Activated CD4-positive, alpha-beta T cell treated with anti-CD3 and anti-CD28 coated beads, Interleukin-10, Interleukin-2, amounts not matched to agents 100 ng/mL and 50 ng/mL, durations not matched to agents 16 hours and 8 hours (primary cell): ENCODE measurements around the gene GTPBP1.

Source experiments
- DNase-seq: peaks from one replicate; pipeline ENCODE4 v3.0.0-alpha.2; 2020

Gene GTPBP1

DNA sequence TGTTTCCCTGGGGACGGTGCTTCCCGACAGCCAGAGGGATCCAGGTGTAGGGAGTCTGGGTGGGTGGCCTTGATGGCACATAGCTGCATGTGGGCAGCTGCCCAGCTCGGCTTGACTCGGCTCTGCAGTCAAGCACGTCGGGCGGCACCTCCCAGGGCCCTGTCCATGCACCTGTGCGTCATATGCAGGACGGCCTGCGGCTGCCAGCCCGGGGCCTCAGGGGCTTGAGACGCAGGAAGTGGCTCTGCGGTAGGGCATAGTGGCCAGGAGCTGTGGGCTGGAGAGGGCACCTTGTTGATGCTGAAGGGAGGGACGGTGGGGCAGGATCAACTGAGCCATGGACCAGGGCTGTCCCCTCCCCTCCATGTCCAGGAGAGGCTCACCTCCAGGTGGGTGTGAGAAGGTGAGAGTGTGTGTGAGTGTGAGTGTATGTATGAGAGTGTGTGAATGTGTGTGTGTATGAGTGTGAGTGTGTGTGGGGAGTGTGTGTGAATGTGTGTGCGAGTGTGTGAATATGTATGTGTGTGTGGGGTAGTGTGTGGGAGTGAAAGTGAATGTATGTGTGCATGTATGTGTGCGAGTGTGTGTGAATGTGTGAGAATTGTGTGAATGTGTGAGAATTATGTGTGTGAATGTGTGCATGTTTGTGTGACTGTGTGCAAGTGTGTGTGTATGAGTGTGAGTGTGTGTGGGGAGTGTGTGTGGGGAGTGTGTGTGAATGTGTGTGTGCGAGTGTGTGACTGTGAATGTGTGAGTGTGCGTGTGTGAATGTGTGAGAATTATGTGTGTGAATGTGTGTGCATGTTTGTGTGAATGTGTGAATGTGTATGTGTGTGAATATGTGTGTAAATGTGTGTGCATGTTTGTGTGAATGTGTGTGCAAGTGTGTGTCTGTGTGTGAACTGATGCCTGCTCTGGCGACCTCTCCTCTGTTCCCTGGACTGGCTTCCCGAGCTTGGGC lies 55.7 kb downstream of the GTPBP1 start:
- no peak for DNase-seq

DNA sequence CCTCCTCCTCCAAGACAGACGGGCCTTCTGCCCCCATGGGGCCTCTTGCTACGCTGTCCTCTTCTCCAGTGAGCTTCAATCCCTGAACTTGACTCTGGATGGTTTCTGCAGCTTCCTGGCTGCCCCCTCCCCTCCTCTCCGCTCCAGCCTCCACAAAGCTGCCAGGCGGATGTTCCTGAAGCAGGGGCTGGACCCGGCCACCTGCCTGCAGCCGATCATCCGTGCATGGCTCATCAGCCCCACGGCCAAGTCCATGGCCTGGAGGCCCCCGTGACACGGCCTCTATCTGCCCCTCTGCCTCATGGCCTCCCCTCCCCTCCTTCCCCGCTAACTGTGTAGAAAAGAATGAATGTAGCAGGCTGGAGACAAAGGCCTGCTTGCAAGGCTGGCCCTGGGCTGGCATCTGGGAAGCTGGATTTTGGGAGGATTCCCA lies 56.8 kb downstream of the GTPBP1 start:
- DNase-seq: no peak

DNA sequence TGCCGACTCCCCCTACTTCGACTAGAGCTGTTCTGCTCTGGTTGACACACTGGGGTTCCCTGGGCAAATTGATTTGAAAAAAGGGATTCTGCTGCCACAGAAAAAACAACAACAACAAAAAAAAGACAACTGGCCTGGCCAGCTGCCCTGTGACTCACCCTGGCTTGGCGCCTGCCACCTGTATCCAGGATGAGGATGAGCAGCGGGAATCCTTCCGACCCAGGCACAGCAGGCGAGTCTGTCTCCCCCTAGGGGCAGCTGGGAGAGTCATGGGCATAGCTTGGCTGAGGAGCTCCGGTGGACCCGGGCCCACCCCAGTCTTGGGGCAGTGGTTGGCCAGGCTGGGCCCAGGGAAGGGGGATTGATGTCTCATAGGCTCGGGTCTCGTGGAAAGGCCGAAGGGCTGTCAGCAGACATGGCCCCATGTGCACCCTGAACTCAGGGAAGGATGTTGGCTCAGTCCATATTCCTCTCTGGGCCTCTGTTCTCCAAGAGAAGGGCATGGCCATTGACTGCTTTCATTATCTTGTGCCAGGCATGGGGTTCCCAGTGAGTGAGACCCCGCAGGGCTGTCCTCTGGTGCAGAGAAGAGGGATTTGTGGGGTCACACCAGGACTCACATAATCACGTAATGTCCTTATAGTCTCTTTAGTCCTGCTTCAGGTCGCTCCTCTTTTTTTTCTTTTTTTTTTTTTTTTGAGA lies 60.5 kb downstream of the GTPBP1 start:
- peak; percentile 29 for DNase-seq

DNA sequence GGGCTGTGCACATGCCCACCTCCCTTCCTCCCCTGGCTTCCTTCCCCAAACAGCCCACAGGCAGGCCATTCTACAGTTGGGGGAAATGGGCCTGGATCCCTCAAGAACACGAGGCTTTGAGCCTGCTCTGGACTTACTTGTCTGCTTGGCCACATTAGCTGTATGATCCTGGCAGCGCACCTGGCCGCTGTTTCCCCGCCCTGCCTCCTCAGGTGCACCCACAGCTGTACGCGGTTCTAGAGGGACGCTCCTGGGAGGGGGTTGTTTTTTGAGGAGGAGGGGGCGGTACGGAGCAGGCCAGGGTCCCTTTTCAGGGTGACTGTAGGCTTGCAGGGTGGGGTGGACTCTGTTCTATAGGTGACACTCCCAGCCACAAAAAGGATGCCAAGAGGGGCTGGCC lies 61.6 kb downstream of the GTPBP1 start:
- no peak for DNase-seq

DNA sequence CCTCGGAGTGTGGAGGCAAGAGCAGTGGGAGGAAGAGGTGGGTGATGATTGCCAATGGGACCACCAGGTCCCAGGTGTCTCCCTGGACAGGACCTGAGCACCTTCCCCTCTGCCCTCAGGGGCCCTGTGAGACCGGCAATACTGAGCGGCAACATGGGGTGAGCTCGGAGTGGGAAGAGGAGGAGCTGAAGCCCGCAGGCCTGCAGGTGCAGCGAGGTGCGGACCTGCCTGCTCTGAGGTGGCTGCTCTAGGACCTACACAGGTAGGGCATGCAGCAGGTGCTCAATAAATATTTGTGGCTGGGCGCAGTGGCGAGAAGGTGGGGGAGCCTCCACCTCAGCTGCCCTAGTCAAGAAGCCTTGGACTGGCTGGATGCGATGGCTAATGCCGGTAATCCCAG lies 62.3 kb downstream of the GTPBP1 start:
- DNase-seq: no peak

DNA sequence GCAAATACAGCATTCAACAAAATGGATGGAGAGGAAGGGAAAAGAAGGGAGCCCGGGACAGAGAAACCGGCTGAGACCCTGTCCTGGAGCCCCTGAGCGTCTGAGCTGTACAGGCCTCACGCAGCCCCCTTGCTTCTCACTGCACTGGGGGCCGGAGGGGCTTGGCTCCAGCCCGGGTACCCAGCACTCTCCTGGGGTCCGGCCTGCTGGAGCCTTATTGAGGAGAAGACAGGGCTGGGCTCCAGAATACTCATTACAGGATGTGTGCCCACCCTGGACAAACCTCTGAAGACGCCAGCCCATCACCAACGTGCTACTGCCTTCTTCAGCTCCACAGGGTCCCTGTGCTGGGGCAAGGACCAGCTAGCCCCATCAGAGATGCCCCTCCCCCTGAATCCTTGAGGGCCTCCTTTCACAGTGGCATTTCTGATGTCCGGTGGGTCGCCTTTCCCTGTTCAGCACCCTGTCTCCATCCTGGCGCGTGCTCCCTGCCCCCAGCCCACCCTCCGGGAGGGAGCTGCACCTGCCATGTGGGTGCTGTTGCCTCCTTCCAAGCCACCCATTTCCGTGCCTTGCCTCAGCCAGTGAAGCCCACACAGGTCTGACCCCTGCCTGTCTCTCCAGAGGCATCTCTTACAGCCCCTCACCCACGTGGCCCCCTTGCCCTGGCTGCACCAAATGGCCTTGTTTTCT lies 64.7 kb downstream of the GTPBP1 start:
- DNase-seq: no peak

DNA sequence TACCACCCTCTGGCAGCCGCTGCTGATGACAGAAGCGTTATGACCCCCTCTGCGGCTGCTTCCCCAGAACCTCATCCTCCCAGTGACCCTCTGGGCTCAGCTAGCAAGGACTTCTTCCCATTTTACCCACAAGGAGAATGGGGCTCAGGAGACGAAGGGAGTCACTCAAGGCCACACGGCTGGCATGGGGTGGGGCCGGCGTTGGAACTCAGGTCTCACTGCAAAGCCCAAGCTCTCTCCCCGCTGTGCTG lies 66.8 kb downstream of the GTPBP1 start:
- DNase-seq: no peak

DNA sequence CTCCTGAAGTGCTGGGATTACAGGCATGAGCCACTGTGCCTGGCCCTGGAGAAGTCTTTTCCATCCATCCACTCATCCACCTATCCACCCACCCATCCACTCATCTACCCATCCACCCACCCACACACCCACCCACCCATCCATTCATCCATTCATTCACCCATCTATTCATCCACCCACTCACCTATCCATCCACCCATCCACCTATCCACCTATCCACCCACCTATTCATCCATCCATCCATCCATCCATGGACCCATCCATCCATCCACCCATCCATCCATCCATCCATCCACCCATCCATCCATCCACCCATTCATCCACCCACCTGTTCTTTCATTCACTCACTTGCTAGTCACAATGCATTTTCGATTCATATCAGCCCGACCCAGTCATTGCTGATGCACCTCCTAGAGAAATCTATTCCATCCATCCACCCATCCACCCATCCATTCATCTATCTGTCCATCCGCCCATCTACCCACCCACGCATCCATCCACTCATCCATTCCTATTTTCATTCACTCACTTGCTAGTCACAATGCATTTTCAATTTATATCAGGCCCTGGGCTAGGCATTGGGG lies 67.7 kb downstream of the GTPBP1 start:
- DNase-seq: no peak

DNA sequence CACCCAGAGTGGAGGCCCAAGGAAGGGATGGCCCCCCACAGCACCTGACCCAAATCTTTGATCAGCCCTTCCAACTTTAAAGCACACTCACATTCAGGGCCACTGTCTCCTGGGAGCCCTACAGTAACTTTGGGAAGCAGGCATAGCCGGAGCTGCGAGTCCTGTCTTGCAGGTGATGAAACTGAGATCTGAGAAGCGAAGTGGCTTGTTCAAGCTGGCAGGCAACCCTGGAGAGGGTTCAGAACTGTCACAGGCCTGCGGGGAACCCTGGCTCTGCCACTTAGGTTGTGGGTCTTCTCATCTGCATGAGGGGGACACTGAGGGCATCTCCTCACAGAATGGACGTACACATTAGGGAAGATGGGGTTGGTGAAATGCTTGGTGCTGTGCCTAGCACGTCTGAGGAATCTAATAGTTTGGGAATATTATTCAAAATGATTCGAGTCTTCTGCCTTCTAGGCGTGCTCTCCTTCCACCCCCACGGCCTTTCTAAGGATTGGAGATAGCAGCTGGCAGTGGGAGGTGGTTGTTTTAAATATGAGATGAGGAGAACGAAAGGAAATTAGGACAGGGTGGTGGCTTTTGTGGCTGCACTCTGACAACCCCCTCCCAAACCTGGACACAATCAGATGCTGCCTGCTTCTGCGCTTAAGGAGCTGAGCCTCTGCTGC lies 68.9 kb downstream of the GTPBP1 start:
- no peak for DNase-seq

DNA sequence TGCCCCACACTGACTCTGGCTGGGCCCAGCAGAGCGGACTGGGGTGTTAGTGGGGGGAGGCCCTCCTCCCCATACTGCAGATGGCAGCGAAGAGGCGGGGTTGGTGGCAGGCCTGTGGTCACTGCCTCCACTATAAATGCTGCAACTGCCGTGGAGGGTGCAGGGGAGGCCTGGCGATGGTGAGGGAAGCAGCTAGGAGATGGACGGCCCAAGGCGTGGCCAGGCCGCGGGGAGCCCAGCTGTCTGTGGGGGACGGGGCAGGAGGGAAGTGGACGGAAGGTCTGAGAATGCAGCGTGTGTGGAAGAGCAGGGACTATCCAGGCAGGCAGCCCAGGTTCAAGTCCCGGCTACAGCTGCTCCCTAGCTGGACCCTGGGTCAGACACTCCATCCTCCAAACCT lies 69.9 kb downstream of the GTPBP1 start:
- no peak for DNase-seq

DNA sequence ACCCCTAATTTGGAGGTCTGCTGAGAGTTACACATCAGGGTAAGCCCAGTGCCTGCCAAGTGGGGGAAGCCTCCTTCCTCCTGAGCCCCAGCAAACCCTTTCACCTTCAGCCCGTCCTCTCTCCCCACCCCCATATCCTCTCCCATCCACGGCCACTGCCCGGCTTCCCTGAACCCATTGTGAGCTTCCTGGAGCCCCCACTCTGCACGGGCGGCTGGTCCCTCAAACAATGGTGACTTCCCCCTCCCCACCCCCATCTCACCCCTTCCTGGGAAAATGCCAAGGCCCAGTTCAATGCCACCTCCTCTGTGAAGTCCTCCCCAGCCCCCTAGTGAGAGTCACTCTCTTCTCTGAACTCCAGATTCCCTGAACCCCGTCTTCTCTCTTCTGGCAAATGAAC lies 70.3 kb downstream of the GTPBP1 start:
- no peak for DNase-seq

DNA sequence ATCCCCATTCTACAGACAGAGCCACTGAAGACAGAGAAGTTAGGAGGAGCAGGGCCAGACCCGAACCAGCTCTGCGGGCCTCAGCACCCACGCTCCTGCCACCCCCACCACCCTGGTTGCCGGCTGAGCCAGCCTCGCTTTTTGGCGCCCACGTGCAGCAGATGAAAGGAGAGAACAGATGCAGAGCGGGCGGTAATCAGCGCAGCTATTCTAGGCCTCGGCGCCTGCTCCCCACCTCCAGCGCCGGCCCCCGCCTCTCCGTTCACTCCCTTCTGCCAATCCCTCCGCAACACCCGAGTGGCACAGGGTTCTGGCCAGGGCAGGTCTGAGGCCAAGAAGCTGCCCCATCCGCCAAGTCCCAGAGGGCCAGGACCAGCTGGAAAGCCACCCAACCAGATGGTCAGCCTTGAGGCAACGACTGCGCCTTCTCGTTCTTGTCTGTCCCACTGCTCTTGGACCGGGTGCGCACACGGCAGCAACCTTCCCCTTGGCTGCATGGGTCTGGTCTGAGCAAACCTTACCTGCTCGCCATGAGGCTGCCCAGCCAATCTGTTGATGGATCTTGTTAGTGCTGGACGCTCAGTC lies 71.4 kb downstream of the GTPBP1 start:
- DNase-seq: no peak

DNA sequence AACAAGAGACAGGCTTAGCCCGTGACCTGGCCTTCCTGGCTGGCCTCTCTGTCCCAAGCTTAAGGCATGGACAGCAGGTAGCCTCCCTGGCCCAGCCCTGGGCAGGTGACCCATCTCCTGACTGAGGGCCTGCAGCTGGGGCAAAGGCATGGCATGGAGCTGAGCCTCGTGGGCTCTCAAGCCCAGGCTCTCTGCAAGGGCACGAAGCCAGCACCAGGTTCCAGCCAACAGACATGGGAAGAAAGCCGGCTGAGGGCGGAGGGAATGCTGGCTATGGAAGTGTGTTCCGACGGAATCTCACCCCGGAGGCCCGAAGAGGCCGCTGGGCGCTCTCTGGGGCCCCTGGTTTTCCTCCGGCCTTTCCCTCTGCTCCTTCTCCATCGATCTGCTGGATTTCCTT lies 75.3 kb downstream of the GTPBP1 start:
- no peak for DNase-seq

DNA sequence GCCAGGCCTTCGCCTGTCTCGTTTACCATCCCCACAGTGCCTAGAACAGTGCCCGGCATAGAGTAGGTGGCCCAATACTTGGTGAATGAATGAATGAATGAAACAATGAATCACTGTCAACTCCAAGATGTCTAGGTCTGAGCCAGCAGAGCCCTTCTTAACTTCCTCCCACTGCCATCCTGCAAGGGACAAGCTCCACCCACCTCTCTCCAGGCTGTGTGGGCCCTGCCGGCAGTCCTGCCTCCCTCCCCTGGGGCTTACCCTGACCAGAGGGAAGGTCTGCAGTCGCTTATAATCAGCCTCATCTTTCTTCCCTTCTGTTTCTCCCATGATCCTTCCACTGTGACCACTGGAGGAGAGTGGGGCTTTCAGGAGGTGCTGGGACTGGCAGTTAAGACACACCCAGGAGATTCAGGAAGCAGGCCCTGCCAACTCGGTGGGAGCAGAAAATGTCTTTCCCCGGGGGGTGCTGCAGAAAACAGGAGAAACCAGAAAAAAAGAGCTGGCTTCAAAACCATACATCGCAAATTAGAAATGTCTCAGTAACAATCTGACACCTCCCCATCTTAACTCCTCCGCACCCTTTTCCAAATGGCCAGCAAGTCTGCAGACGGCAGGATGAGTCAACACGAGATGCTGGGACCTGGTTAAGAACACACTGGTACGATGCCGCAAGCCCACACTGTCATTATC lies 76.8 kb downstream of the GTPBP1 start:
- no peak for DNase-seq
